Neural progenitor cell (in vitro differentiated cells): ENCODE measurements around the gene HMOX2. TPM values are rescaled to one million over a fixed set of nuclear protein-coding genes. Genes with fewer than 3 reads are reported as not detected.

Source experiments
- DNase-seq: peaks from one replicate; pipeline ENCODE4 v3.0.0-alpha.2; 2016; ENCODE audit warnings: low spot score
- H2AFZ ChIP-seq: fragments of 200-600 bp; sonication (generic); replicated peaks from 2 replicates; pipeline ENCODE4 v1.6.1; 2016; ENCODE audit warnings: antibody characterized with exemption
- H3F3A ChIP-seq: fragments of 200-600 bp; sonication (generic); 2 replicates; pipeline ENCODE4 v1.6.1; 2016; ENCODE audit warnings: antibody characterized with exemption, low read depth
- H3K27ac ChIP-seq: fragments of 200-600 bp; sonication (generic); 2 replicates; pipeline ENCODE4 v1.5.1; 2016; ENCODE audit warnings: mild to moderate bottlenecking
- H3K27me3 ChIP-seq: fragments of 200-600 bp; sonication (generic); 2 replicates; pipeline ENCODE4 v1.6.1; 2016; ENCODE audit warnings: mild to moderate bottlenecking, moderate library complexity
- H3K36me3 ChIP-seq: fragments of 200-600 bp; sonication (generic); 2 replicates; pipeline ENCODE4 v1.5.1; 2016
- H3K4me1 ChIP-seq: fragments of 200-600 bp; sonication (generic); 2 replicates; pipeline ENCODE4 v1.6.1; 2016; ENCODE audit warnings: mixed run types
- H3K4me2 ChIP-seq: fragments of 200-600 bp; sonication (generic); 2 replicates; pipeline ENCODE4 v1.6.1; 2016
- H3K4me3 ChIP-seq: fragments of 200-600 bp; sonication (generic); 2 replicates; pipeline ENCODE4 v1.5.1; 2016
- H3K79me2 ChIP-seq: fragments of 200-600 bp; sonication (generic); 2 replicates; pipeline ENCODE4 v1.6.1; 2016; ENCODE audit warnings: low read depth
- H3K9ac ChIP-seq: fragments of 200-600 bp; sonication (generic); 2 replicates; pipeline ENCODE4 v1.6.1; 2016
- H3K9me3 ChIP-seq: fragments of 200-600 bp; sonication (generic); 2 replicates; pipeline ENCODE4 v1.5.1; 2016; ENCODE audit warnings: low read depth
- H4K20me1 ChIP-seq: fragments of 200-600 bp; sonication (generic); 2 replicates; pipeline ENCODE4 v1.6.1; 2016; ENCODE audit warnings: low read depth
- H3K27ac Mint-ChIP-seq: 3 replicates; pipeline ENCODE4 v1.8.0; 2021; ENCODE audit warnings: mixed read lengths
- H3K27me3 Mint-ChIP-seq: 2 replicates; pipeline ENCODE4 v1.8.0; 2022; ENCODE audit warnings: low read depth, mild to moderate bottlenecking, inconsistent platforms, moderate library complexity, mixed read lengths; ENCODE audit not compliant: insufficient read depth
- H3K36me3 Mint-ChIP-seq: 3 replicates; pipeline ENCODE4 v1.8.0; 2021; ENCODE audit warnings: mixed read lengths
- H3K4me1 Mint-ChIP-seq: 3 replicates; pipeline ENCODE4 v1.8.0; 2021; ENCODE audit warnings: mixed read lengths
- H3K4me3 Mint-ChIP-seq: 3 replicates; pipeline ENCODE4 v1.8.0; 2021; ENCODE audit warnings: mild to moderate bottlenecking, moderate library complexity, mixed read lengths
- H3K9me3 Mint-ChIP-seq: 3 replicates; pipeline ENCODE4 v1.8.0; 2020; ENCODE audit warnings: mixed read lengths
- EZH2 ChIP-seq: fragments of 200-600 bp; sonication (generic); IDR thresholded peaks from 2 replicates; pipeline ENCODE4 v1.6.1; 2017; ENCODE audit warnings: antibody characterized with exemption, mild to moderate bottlenecking, moderate library complexity
- EZH2phosphoT487 ChIP-seq: fragments of 200-600 bp; sonication (generic); IDR thresholded peaks from 2 replicates; pipeline ENCODE4 v1.6.1; 2017; ENCODE audit warnings: antibody characterized with exemption
- total RNA-seq: library from RNA; depleted of rRNA; stranded (reverse); fragments of >200 nt; gene quantifications from 2 replicates; pipeline ENCODE4 v1.2.3, GENCODE V29; 2015; ENCODE audit warnings: low replicate concordance
- TF ChIP-seq, protein P1 (sequence below): fragments of 200-600 bp; sonication (generic); IDR thresholded peaks from 2 replicates; pipeline ENCODE4 v1.5.1; 2017; ENCODE audit warnings: antibody characterized with exemption, mild to moderate bottlenecking

HMOX2 gene
- total RNA-seq, 1 donor from 2014 or later = 20.3 TPM

DNA sequence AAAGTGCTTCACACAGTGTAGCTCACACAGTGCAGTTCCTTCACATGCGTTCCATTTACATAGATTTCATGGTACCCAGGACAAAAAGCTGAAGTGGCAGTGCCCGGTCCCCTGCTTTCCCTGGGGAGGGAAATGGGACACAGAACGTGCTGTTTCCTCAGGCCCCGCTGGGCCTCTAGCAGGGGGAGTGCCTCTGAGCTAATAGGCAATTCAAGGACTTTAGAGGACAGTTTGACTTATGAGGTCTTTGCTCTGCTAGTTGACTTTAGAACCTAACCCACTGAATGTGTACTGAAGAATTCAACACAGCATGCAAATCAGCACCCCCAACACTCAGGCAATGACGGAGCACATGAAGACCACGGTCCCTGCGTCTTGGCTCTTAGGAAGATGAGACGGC is 55.6 kb downstream of the HMOX2 start:
- H3K9me3 Mint-ChIP-seq = peaks cover 2% of the 10 kb centered on the region
- Histone ChIP-seq H3K79me2 (peaks cover 32% of the 10 kb centered on the region), H3K4me3 (no peak overlapping the region)

DNA sequence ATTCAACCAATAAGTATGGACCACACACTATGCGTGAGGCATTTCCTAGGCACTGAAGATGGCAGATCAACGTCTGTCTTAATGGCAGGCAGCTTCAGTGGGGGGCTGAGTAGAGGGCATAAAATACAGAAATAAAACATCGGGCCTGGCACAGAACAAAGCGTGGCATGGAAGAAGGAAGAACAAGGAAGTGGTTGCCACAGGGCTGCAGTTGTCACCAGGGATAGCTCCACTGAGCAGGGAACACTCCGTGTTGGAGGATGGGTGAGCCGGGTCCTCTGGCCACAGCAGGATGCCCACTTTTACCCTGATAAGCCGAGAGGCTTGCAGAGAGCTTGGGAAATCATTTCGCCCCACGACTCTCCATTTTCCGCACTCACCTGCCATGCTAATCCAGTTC is 56.0 kb downstream of the HMOX2 start:
- H3K4me1 ChIP-seq = peaks cover 14% of the 10 kb centered on the region
- Mint-ChIP-seq H3K4me3 (no peak overlapping the region), H3K9me3 (peaks cover 2% of the 10 kb centered on the region), H3K27ac (no peak overlapping the region), H3K27me3 (peaks cover 2% of the 10 kb centered on the region), H3K4me1 (peaks cover 16% of the 10 kb centered on the region), H3K36me3 (peaks cover 43% of the 10 kb centered on the region)
- H3K27ac ChIP-seq = no peak overlapping the region
- H3F3A ChIP-seq = peaks cover 10% of the 10 kb centered on the region
- H2AFZ ChIP-seq = no peak overlapping the region
- peaks cover 44% of the 10 kb centered on the region for H4K20me1 ChIP-seq
- no peak overlapping the region for H3K4me3 ChIP-seq
- no peak for DNase-seq
- no peak overlapping the region for H3K4me2 ChIP-seq
- peaks cover 34% of the 10 kb centered on the region for H3K79me2 ChIP-seq
- no peaks in the 10 kb centered on the region for H3K36me3 ChIP-seq
- H3K9me3 ChIP-seq = no peaks in the 10 kb centered on the region
- no peaks in the 10 kb centered on the region for H3K27me3 ChIP-seq
- TF ChIP-seq EZH2phosphoT487 (no peak), EZH2 (no peak)
- TF ChIP-seq, protein P1, sequence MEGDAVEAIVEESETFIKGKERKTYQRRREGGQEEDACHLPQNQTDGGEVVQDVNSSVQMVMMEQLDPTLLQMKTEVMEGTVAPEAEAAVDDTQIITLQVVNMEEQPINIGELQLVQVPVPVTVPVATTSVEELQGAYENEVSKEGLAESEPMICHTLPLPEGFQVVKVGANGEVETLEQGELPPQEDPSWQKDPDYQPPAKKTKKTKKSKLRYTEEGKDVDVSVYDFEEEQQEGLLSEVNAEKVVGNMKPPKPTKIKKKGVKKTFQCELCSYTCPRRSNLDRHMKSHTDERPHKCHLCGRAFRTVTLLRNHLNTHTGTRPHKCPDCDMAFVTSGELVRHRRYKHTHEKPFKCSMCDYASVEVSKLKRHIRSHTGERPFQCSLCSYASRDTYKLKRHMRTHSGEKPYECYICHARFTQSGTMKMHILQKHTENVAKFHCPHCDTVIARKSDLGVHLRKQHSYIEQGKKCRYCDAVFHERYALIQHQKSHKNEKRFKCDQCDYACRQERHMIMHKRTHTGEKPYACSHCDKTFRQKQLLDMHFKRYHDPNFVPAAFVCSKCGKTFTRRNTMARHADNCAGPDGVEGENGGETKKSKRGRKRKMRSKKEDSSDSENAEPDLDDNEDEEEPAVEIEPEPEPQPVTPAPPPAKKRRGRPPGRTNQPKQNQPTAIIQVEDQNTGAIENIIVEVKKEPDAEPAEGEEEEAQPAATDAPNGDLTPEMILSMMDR = no peak
- H3K9ac ChIP-seq = no peak overlapping the region

More for the DNA sequence above, 55.6 kb downstream of the HMOX2 start:
- H3K27me3 ChIP-seq = no peaks in the 10 kb centered on the region
- peaks cover 44% of the 10 kb centered on the region for H4K20me1 ChIP-seq
- no peaks in the 10 kb centered on the region for H3K36me3 ChIP-seq
- Mint-ChIP-seq H3K4me3 (no peak overlapping the region), H3K27me3 (no peaks in the 10 kb centered on the region), H3K27ac (no peak overlapping the region), H3K36me3 (peaks cover 38% of the 10 kb centered on the region), H3K4me1 (peaks cover 12% of the 10 kb centered on the region)
- no peak overlapping the region for H3K4me2 ChIP-seq
- H2AFZ ChIP-seq = no peak overlapping the region
- H3F3A ChIP-seq = peaks cover 10% of the 10 kb centered on the region
- no peak for DNase-seq
- TF ChIP-seq EZH2 (no peak), EZH2phosphoT487 (no peak)
- TF ChIP-seq, protein P1 = no peak
- H3K9me3 ChIP-seq = no peaks in the 10 kb centered on the region
- H3K27ac ChIP-seq = no peak overlapping the region
- H3K9ac ChIP-seq = no peak overlapping the region
- peaks cover 11% of the 10 kb centered on the region for H3K4me1 ChIP-seq

DNA sequence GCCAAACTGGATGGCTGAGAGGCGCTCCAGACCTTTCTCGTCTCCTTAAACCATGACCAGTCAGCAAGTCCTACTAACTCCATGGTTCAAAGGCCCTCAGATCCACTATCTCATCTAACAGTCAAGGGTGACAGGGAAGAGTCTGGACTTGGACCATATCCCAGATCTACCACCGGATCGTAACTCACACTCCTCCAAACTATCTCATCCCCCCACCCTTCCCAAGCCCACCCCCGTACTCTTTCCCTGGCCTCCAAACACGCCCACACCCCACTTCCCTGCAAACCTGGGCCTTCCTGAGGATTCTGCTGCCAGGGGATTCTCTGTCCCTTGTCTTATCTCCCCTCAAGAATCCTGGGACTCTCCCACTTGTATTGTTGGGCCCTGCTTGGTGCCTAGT is 57.3 kb downstream of the HMOX2 start:
- peak overlapping the region; percentile 37 for H3K27ac Mint-ChIP-seq
- H3K4me1 Mint-ChIP-seq = peaks cover 14% of the 10 kb centered on the region
- no peak for DNase-seq
- no peaks in the 10 kb centered on the region for H3K36me3 ChIP-seq
- H3K9ac ChIP-seq = no peak overlapping the region
- peaks cover 2% of the 10 kb centered on the region for H3K9me3 Mint-ChIP-seq
- peaks cover 15% of the 10 kb centered on the region for H3K4me1 ChIP-seq
- peaks cover 2% of the 10 kb centered on the region for H3K27me3 Mint-ChIP-seq
- H2AFZ ChIP-seq = no peak overlapping the region
- H3K4me3 ChIP-seq = no peak overlapping the region
- H3K27me3 ChIP-seq = no peaks in the 10 kb centered on the region
- no peak overlapping the region for H3K27ac ChIP-seq
- peaks cover 40% of the 10 kb centered on the region for H3K79me2 ChIP-seq
- H3K4me3 Mint-ChIP-seq = no peak overlapping the region
- no peaks in the 10 kb centered on the region for H3K9me3 ChIP-seq
- H3K4me2 ChIP-seq = no peak overlapping the region
- TF ChIP-seq, protein P1 = no peak
- TF ChIP-seq EZH2phosphoT487 (no peak), EZH2 (no peak)
- peaks cover 10% of the 10 kb centered on the region for H3F3A ChIP-seq
- H3K36me3 Mint-ChIP-seq = peaks cover 38% of the 10 kb centered on the region
- H4K20me1 ChIP-seq = peaks cover 38% of the 10 kb centered on the region
